Left ventricle myocardium inferior (tissue), 1 donor: ENCODE data around the gene PTBP1. TPM values are rescaled to one million over a fixed set of nuclear protein-coding genes. Genes with fewer than 3 reads are reported as not detected.
A peak's percentile ranks its signal among the peaks of the same experiment; 100 is the strongest.

Experiments used
- DNase-seq: peaks from one replicate; pipeline ENCODE4 v3.0.0-alpha.2; 2020
- H3K27ac ChIP-seq: fragments of 200-600 bp; replicated peaks from 2 replicates; pipeline ENCODE4 v1.8.0; 2021
- H3K27me3 ChIP-seq: fragments of 200-600 bp; 2 replicates; pipeline ENCODE4 v1.8.0; 2021; ENCODE audit warnings: low read depth
- H3K36me3 ChIP-seq: fragments of 200-600 bp; 2 replicates; pipeline ENCODE4 v1.8.0; 2021
- H3K4me1 ChIP-seq: fragments of 200-600 bp; 2 replicates; pipeline ENCODE4 v1.8.0; 2021
- H3K4me3 ChIP-seq: fragments of 200-600 bp; 2 replicates; pipeline ENCODE4 v1.8.0; 2021; ENCODE audit warnings: mild to moderate bottlenecking, moderate library complexity
- H3K9me3 ChIP-seq: fragments of 200-600 bp; replicated peaks from 2 replicates; pipeline ENCODE4 v1.8.0; 2021
- CTCF ChIP-seq: fragments of 200-600 bp; IDR thresholded peaks from 2 replicates; pipeline ENCODE4 v1.8.0; 2021; ENCODE audit warnings: antibody characterized with exemption, mild to moderate bottlenecking, borderline replicate concordance
- intact Hi-C: fragments of 100-400 bp; cut with micrococcal nuclease; formaldehyde crosslinking; loops from one replicate; pipeline ENCODE4 v1.11.0; 2022
- total RNA-seq: library from RNA; stranded (reverse); fragmentation: NEBNext Ultra II Directional; extraction: Animal tissue kit (Norgen Biotek cat#: 25700); gene quantifications from one replicate; pipeline ENCODE4 v1.2.1, GENCODE V29; 2021
- donor health status: DM: no; HTN: yes; CAD: no; lungs with severe emphysema.

The PTBP1 gene
- total RNA-seq, 1 donor from 2014 or later, result 55.6 TPM

- intact Hi-C loops, result no loop called here
- H3K4me3 ChIP-seq, result peak overlapping the region; percentile 77
- no peaks in the 10 kb centered on the region for H3K9me3 ChIP-seq
- peaks cover 91% of the 10 kb centered on the region for H3K4me1 ChIP-seq
- H3K27me3 ChIP-seq, result no peaks in the 10 kb centered on the region
- H3K27ac ChIP-seq, result peak overlapping the region; percentile 100
- no peak for DNase-seq
- peaks cover 48% of the 10 kb centered on the region for H3K36me3 ChIP-seq
- no peak for TF ChIP-seq CTCF
Measured at GRCh38 chr19:801861-802497, 4.7 kb downstream of the PTBP1 start.

GRCh38 chr19:802498-803098, 5.3 kb downstream of the PTBP1 start:
- intact Hi-C loops, result no loop called here
- Histone ChIP-seq H3K9me3 (no peaks in the 10 kb centered on the region), H3K36me3 (peaks cover 54% of the 10 kb centered on the region), H3K4me1 (peaks cover 94% of the 10 kb centered on the region), H3K4me3 (peak overlapping the region; percentile 77), H3K27ac (peak overlapping the region; percentile 100), H3K27me3 (no peaks in the 10 kb centered on the region)
- DNase-seq, result no peak
- no peak for TF ChIP-seq CTCF

- Histone ChIP-seq H3K27me3 (no peaks in the 10 kb centered on the region), H3K36me3 (peaks cover 59% of the 10 kb centered on the region), H3K4me3 (peak overlapping the region; percentile 77), H3K9me3 (no peaks in the 10 kb centered on the region), H3K27ac (peak overlapping the region; percentile 100), H3K4me1 (peaks cover 92% of the 10 kb centered on the region)
- no peak for TF ChIP-seq CTCF
- DNase-seq, result no peak
- intact Hi-C loops, result no loop called here
Measured at GRCh38 chr19:803099-803561, 5.9 kb downstream of the PTBP1 start.

- no peak for DNase-seq
- peak overlapping the region; percentile 100 for H3K27ac ChIP-seq
Measured at GRCh38 chr19:803686-804418, 6.6 kb downstream of the PTBP1 start.

More at GRCh38 chr19:803686-804418, 6.6 kb downstream of the PTBP1 start:
- Histone ChIP-seq H3K27me3 (no peaks in the 10 kb centered on the region), H3K4me1 (peaks cover 84% of the 10 kb centered on the region), H3K9me3 (no peaks in the 10 kb centered on the region), H3K4me3 (peak overlapping the region; percentile 77), H3K36me3 (peaks cover 66% of the 10 kb centered on the region)
- intact Hi-C loops, result no loop called here
- no peak for TF ChIP-seq CTCF
